GM12873 (cell line): ENCODE results near the gene CYP4F8.

Source experiments
- TF ChIP-seq, protein P1 (sequence below): IDR thresholded peaks from 2 replicates; pipeline ENCODE4 v1.5.1; 2012; ENCODE audit warnings: low read depth, mild to moderate bottlenecking, moderate library complexity, low read length, control low read depth; ENCODE audit not compliant: insufficient read depth; ENCODE audit errors: missing control alignments

Gene CYP4F8

DNA sequence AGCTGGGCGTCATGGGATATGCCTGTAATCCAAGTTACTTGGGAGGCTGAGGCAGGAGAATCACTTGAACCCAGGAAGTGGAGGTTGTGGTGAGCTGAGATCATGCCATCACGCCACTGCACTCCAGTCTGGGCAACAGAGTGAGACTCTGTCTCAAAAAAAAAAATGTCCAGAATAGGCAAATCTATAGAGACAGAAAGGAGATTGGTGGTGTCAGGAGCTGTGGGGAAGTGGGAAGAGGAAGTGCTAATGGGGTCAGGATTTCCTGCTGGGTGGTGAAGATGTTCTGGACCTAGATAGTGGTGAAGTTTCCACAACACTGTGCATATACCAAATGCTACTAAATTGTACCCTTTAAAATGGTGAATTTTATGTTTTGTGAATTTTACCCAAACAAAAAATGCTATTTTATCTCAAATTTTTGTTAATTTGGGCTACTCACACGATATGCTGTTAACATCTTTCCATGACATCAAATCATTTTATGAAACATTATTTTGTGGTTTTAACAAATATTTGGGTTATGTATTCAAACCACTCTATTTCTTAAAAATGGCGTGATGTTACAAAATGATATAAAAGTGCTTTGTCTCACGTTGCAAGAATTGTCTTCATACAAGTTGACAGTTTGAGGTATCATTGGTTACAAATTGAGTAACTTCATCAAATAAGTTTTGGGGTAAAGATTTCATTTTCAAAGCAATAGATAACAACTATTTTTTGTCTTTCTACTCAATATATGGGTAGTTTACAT, 18.2 kb downstream of the CYP4F8 start:
- TF ChIP-seq, protein P1, sequence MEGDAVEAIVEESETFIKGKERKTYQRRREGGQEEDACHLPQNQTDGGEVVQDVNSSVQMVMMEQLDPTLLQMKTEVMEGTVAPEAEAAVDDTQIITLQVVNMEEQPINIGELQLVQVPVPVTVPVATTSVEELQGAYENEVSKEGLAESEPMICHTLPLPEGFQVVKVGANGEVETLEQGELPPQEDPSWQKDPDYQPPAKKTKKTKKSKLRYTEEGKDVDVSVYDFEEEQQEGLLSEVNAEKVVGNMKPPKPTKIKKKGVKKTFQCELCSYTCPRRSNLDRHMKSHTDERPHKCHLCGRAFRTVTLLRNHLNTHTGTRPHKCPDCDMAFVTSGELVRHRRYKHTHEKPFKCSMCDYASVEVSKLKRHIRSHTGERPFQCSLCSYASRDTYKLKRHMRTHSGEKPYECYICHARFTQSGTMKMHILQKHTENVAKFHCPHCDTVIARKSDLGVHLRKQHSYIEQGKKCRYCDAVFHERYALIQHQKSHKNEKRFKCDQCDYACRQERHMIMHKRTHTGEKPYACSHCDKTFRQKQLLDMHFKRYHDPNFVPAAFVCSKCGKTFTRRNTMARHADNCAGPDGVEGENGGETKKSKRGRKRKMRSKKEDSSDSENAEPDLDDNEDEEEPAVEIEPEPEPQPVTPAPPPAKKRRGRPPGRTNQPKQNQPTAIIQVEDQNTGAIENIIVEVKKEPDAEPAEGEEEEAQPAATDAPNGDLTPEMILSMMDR: no peak

DNA sequence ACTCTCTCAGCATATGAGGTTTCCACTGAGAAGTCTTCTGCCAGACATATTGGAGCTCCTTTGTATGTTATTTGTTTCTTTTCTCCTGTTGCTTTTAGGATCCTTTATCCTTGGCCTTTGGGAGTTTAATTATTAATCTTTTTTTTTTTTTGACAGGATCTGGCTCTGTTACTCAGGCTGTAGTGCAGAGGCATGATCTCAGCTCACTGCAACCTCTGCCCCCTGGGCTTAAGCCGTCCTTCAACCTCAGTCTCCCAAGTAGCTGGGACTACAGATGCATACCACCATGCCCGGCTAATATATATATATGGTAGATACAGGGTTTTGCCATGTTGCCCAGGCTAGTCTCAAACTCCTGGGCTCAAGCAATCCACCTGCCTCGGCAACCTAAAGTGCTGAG, 19.1 kb downstream of the CYP4F8 start:
- TF ChIP-seq, protein P1: no peak

DNA sequence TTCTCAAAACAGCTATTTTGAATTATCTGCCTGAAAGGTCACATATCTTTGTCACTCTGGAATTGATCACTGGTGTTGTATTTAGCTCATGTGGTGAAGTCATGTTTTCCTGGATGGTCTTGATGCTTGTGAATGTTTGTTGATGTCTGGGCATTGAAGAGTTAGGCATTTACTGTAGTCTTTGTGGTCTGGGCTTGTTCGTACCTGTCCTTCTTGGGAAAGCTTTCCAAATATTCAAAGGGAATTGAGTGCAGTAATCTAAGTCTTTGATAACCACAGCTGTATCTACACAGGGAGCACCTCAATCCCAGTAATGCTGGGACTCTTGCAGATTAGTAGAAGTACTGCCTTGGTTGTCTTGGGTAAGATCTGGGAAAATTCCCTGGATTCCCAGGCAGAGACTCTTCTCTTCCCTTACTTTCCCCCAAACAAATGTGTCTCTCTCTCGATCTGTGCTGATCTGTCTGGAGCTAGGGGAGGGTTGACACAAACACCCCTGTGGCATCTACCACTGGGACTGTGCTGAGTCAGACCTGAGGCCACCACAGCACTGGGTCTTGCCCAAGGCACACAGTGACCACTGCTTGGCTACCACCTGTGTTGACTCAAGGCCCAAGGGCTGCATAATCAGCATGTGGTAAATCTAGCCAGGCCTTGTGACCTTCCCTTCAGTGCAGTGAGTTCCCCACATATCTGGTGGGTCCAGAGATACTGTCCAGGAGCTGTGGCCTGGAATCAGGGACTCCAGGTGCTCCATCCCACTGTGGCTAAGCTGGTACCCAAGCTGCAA, 20.2 kb downstream of the CYP4F8 start:
- TF ChIP-seq, protein P1: no peak

DNA sequence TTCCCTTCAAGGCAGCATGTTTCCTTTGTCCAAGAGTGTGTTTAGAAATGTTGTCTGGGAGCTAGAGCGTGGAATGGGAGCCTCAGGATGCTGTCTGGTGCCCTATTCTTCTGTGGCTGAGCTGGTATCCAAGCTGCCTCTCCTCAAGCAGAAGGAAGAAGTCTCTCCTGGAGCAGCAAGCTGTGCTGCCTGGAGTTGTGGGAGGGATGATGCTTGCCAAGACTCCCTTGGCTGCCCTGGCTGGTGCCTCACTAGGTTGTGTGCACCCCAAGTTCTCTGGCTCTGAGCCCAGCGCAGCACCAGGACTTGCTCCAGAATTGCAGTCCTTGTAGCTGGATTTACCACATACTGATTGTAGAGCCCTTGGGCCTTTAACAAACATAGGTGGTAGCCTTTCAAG, 21.0 kb downstream of the CYP4F8 start:
- TF ChIP-seq, protein P1: no peak

DNA sequence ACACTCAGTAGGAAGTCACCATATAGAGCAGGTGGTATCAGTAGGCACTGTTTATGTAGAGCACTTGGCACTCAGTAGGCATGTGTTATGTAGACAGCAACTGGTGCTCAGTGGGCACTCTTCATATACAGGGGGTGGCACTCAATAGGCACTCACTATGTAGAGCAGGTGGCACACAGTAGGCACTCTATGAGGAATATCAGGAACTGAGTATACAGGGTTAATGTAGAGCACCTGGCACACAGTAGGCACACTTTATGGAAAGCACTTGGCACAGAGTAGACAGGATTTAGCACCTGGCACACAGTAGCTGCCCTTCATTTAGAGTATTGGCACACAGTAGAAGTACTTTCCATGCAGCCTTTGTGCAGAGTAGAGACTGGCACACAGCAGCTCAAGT, 24.6 kb downstream of the CYP4F8 start:
- TF ChIP-seq, protein P1: no peak

DNA sequence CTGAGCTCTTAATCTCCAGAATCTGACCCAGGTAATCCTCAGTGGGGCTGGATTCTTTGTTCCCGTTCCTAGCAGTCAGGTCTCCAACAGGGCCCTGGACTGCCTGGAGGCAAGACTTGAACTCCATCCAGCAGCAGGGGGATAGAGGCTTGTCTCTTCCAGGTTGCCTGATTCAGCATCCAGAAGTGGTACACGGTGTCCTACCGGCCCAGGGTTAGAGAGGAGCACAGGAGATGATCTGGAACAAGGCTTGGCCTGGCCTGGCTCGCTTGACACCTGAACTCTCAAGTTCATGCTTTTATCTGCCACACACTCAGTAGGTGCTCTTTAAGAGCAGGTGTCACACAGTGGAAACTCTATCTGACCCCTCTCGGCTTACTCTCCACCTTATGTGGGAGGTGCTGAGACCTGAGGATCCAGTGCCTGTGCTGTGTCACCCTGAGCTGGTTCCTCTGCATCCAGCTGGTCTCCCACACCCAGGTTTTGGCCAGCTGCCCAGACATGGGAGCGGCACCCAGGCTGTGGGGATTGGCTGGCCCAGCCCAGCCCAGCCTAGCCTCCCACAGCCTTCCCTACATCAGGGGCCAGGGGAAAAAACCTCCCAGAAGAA, 25.4 kb downstream of the CYP4F8 start, which contains the start of gene CYP4F3:
Gene CYP4F3, plus strand, starts transcription at position 604 of the 610 bp plus-strand sequence. CDS start 519 bp downstream, outside the sequence.
- TF ChIP-seq, protein P1: no peak
